Hematopoietic multipotent progenitor cell treated with erythropoietin and hydrocortisone succinate and interleukin-3 and kit ligand, for 15 days (in vitro differentiated cells): Measurements from ENCODE around the gene P2RY2.

Experiments used
- DNase-seq: peaks from one replicate; pipeline ENCODE4 v3.0.0-alpha.2; 2015; ENCODE audit warnings: low spot score

P2RY2 gene

GRCh38 chr11:73218106-73218829 is at the start of gene P2RY2:
P2RY2 (plus strand) TSS chr11:73218281; CDS start chr11:73234160, 15,879 bp downstream.
- peak; percentile 23 for DNase-seq

GRCh38 chr11:73168925-73169579 is 49.0 kb upstream of the P2RY2 start:
- DNase-seq, result no peak

DNA sequence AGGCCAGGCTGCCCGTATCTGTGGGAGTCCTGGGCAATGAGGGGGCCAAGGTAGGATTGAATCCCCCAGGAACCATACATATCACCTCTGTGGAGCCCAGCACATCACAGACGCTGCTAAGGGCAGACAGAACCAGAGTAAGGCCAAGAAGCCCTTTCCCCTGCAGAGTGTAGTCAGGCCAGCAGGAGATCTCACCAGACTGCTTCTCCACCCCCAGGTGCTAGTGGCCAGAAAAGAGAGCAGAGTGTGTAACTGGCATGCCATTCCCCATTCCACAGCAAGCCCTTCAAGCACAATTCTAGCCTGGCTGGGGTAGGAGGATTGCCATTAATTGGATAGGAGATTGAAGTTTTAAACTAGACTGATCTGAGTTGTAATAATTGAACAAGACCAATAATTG is 47.9 kb upstream of the P2RY2 start:
- DNase-seq, result no peak

- no peak for DNase-seq
Observed at GRCh38 chr11:73171436-73172161, 46.5 kb upstream of the P2RY2 start.

- no peak for DNase-seq
Observed at GRCh38 chr11:73172992-73173656, 45.0 kb upstream of the P2RY2 start.

GRCh38 chr11:73173755-73174494 is 44.2 kb upstream of the P2RY2 start:
- peak; percentile 52 for DNase-seq

GRCh38 chr11:73174495-73174791 is 43.6 kb upstream of the P2RY2 start:
- DNase-seq, result no peak

- DNase-seq, result no peak
Observed at GRCh38 chr11:73175551-73176144, 42.4 kb upstream of the P2RY2 start.

GRCh38 chr11:73176145-73176873 is 41.8 kb upstream of the P2RY2 start:
- DNase-seq, result no peak

GRCh38 chr11:73176874-73177155 is 41.3 kb upstream of the P2RY2 start:
- no peak for DNase-seq

DNA sequence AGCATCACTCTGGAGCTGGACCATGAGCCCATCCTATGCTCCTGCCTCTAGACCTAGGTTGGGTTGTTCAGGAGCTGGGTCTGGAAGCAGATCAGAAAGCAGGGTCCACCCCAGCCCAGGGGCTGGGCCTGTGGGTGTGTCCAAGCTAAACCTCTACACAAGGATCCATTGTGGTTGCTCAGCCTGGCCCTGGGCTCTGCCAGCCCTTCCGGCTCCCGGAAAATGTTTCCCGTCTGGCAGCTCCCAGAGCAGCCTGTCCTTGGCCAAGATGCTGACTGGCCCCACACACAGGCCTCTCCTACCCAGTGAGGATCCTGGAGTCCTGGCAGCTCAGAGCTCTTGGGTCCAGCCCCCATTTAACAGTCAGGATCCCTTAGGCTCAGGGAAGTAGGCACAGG is 40.7 kb upstream of the P2RY2 start:
- no peak for DNase-seq

DNA sequence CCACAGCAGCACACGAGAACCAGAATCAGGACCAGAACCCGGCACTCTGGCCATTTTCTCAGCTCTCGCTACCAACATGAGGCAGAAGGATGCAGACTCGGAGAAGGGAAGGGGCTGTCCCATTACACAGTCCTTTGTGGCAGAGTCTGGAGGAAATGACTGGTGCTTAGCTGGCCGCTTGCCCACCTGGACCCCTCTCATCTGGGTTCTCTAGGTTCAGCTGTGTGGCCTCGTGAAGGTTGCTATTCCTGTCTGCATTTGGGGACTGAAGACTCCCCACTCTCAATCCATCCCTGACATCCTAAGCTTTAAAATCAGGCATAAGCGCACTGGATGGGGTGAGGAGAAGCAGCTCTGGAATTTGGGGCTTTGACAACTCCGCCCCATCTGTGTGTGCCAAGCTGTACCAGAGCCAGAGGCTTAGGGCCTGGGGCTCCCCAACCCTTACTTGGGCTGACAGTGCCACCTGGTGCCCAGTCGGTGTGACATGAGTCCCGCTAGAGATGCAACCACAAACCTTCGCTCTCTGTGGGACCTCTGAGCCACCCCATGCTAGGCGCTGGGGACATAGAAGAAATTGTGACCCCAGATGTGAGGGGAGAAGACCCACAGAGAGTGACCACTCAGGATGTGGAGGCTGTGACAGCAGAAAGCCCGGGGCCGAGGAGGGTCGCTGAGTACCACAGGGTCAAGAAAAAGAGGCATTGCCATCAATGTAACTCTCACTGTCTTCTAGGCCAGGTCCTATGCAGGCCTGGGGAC is 40.1 kb upstream of the P2RY2 start:
- peak; percentile 73 for DNase-seq

DNA sequence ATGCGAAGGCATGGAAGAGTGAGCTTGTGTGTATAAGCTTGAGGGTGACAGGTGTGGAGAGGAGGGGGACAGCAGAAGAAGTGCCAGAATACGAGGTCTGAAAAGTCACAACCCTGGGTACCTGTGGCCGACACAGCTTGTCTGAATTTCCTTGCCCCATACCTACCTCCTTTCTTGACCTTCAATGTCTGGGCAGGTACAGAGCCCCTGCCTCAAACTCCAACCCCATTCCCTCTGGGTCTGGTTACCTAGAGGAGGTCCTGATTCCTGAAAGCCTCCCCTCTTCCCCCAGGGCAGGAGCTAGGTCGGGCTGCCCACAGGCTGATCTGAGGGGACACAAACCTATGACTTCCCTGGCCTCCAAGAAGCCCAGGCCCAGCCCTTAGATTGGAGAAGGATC is 39.4 kb upstream of the P2RY2 start:
- DNase-seq, result no peak

DNA sequence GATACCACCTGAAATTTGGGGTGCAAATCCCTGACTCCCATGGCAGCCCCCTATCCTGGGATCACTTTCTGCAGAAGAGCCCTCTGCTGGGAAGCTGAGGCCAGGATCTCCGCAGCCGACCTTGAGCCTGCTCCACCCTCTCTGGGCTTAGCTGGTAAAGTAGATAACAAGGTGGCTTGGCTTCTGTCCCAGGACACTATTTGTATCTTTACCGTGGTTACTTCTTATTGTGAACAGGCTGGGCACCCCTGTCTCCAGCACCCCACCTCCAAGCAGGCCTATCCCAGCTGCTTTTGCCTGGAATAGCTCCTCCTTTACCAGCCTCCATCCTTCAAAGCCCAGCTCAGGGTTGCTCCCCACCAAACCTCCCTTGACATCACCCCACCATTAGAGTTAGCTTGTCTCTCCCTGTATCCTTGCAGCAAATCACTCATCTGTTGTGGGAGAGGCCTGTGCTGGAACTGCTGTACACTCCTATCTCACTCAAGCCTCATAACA is 35.2 kb upstream of the P2RY2 start:
- DNase-seq, result peak; percentile 94

GRCh38 chr11:73184953-73185671 is 33.0 kb upstream of the P2RY2 start:
- DNase-seq, result peak; percentile 72

DNA sequence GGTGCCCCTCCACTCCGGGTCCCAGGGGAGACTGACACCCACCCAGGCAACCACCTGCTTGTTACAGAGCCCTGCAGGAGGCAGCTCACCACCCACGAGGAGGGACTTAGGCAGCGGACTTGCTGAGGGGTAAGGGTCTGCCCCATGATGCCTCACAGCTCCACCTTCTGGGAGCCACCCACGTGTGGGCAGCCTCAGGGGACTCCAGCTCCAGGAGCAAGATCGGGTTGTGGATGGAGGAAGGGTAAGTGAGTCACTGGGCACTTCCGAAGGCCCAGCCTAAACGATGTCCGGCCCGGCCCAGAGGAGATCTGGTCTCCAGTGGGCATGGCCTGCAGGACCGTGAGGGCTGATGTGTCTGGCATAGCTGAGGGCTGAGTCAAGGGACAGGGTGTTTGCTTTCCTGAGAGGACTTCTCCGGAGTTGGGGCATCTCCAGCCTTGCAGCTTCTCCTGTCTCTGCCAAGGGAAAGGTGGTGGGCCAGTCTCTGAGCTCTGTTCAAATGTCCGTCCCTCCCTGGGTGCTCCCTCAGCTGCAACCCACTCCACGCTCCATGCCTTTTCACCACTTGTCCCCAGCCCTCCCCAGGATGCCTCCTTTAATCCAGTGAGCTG is 32.3 kb upstream of the P2RY2 start:
- no peak for DNase-seq

DNA sequence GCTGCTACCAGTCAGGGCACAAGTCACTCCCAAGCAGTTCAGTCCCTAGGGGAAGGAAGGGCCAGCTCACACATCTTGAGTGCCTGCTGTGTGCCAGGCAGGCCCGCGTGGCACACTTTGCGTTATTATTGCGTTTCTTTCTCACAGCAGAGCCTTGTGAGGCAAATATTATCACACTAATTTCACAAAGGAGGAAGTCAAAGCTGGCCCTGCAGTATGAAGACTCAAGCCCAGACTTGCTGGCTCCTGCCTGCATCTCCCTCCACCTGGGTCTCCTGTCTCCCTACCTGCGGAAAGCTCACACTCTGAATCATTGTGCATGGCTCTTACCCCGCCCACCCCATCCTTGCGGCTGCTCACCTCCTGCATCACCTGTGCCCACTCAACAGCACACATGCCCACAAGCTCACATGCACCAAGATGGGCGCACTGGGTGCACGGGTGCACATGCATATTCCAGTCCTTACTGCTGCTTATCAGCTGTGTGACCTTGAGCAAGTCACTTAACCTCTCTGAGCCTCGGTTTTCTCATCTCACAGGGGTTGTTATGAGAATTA is 31.7 kb upstream of the P2RY2 start:
- DNase-seq, result no peak

DNA sequence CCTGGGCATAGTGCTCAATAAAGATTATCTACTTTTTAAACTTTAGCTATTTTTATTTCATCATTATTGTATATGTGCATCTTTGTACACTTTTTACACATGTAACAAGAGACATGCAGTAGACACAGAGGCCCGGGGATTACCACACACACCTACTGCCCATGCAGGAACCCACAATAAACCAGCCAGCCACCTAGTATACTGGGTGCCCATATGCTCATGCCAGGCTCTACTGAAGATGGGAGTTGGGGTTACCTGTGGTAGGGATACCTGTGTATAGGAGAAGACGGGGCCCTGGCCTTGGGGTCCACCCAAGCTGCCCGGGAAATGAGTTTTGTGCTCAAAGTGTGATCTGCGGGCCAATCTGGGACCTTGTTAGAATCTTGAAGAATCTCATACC is 31.2 kb upstream of the P2RY2 start:
- DNase-seq, result no peak

DNA sequence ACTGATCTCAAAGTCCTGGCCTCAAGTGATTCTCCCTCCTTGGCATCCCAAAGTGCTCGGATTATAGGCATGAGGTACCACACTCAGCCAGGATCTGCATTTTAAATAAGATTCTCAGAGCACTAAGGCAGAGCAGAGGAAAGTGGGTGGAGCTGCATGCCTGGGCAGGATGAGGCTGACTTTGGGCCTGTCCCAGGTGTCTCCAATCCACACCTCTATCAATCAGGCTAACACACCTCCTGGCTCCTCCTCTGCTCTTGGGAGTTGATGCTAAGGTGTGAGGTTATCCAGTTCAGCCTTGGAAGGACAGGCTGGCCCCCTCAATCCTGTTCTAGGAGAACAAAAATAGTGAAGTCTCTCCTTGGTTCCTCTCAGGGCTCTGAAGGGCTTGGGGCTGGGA is 30.2 kb upstream of the P2RY2 start:
- no peak for DNase-seq
